K562 (cell line): Measurements from ENCODE around the gene FMN2. TPM values are rescaled to one million over a fixed set of nuclear protein-coding genes. Genes with fewer than 3 reads are reported as not detected.

Experiments used
- ATAC-seq: fragments of 200-7000 bp; cut with Tn5 transposase; 3 replicates; pipeline ENCODE4 v1.9.1; 2020; ENCODE audit warnings: moderate library complexity
- BruUV-seq: library from RNA; stranded (reverse); fragments of 400-500 nt; replicated peaks from 2 replicates; lab custom pipeline; 2021; lab: Mats Ljungman, UMichigan
- CTCF ChIA-PET: fragments of 300-600 bp; formaldehyde crosslinking; extraction: SDS; loops from one replicate; lab custom pipeline; 2021; ENCODE audit warnings: low intra/inter-chr PET ratio; lab: Yijun Ruan, JAX
- POLR2A ChIA-PET: fragments of 300-600, 350-650 bp; sonication (Branson Sonifier 250); formaldehyde crosslinking; extraction: SDS; loops from one replicate; lab custom pipeline; 2021; ENCODE audit warnings: antibody characterized with exemption, inconsistent platforms; lab: Yijun Ruan, JAX
- DNase-seq, 4 experiments: peaks; one replicate each; pipeline versions ENCODE4 v3.0.0 to v3.0.0-alpha.2; 2011 to 2018; ENCODE audit warnings: low spot score in 3 of 4, mixed read lengths in 3 of 4; ENCODE audit errors: extremely low read depth in 1 of 4
- FAIRE-seq: peaks from 2 replicates; lab custom pipeline; 2011; peaks lifted over from hg19 to GRCh38; lab: Jason Lieb, UNC
- H2AFZ ChIP-seq: 2 replicates; pipeline ENCODE4 v1.6.0; 2011; ENCODE audit warnings: low read depth, low read length, control low read depth, inconsistent platforms
- H3K27ac ChIP-seq: fragments of 200-600 bp; 3 replicates; pipeline ENCODE4 v1.8.0; 2011; ENCODE audit warnings: low read depth, mild to moderate bottlenecking, control low read depth, inconsistent platforms, low read length, moderate library complexity, mixed read lengths; ENCODE audit errors: extremely low read depth
- H3K27me3 ChIP-seq, 2 experiments: fragments of 300-600 bp in 1 of 2; 2 replicates in 1 of 2; 3 replicates in 1 of 2; pipeline versions ENCODE4 v1.6.0 to v1.8.0; 2011; ENCODE audit warnings: inconsistent platforms in 2 of 2, low read length in 2 of 2, mild to moderate bottlenecking in 1 of 2, mixed read lengths in 1 of 2, moderate library complexity in 1 of 2; ENCODE audit not compliant: control insufficient read depth in 2 of 2, insufficient read depth in 2 of 2
- H3K36me3 ChIP-seq: fragments of 300-600 bp; 3 replicates; pipeline ENCODE4 v1.8.0; 2011; ENCODE audit warnings: mild to moderate bottlenecking, low read length, inconsistent platforms; ENCODE audit not compliant: control insufficient read depth, insufficient read depth
- H3K4me1 ChIP-seq, 2 experiments: fragments of 200-600 bp in 1 of 2; replicated peaks in 1 of 2; 2 replicates in 1 of 2; 3 replicates in 1 of 2; pipeline versions ENCODE4 v1.5.1 to v1.8.0; 2011; ENCODE audit warnings: inconsistent platforms in 2 of 2, low read length in 2 of 2, mild to moderate bottlenecking in 1 of 2, mixed read lengths in 1 of 2, moderate library complexity in 1 of 2; ENCODE audit not compliant: control insufficient read depth in 2 of 2, insufficient read depth in 2 of 2
- H3K4me2 ChIP-seq: 2 replicates; pipeline ENCODE4 v1.6.1; 2011; ENCODE audit warnings: low read length, control low read depth, inconsistent platforms, mixed read lengths; ENCODE audit not compliant: insufficient read depth
- H3K4me3 ChIP-seq: fragments of 200-600 bp; sonication (generic), shearing (Covaris generic); 2 replicates; pipeline ENCODE4 v1.5.1; 2016; ENCODE audit warnings: control low read depth, inconsistent platforms
- H3K79me2 ChIP-seq: fragments of 200-600 bp; 3 replicates; pipeline ENCODE4 v1.8.0; 2011; ENCODE audit warnings: low read length, inconsistent platforms; ENCODE audit not compliant: control insufficient read depth, insufficient read depth
- H3K9ac ChIP-seq, 2 experiments: 2 replicates each; pipeline versions ENCODE4 v1.6.0 to v1.6.1; 2011; ENCODE audit warnings: low read depth in 2 of 2, low read length in 2 of 2, control low read depth in 1 of 2, inconsistent platforms in 1 of 2, mild to moderate bottlenecking in 1 of 2, mixed read lengths in 1 of 2; ENCODE audit not compliant: insufficient read depth in 1 of 2
- H3K9me1 ChIP-seq: one replicate; pipeline ENCODE4 v1.6.0; 2011; ENCODE audit warnings: inconsistent platforms, mild to moderate bottlenecking, low read length, moderate library complexity; ENCODE audit not compliant: control insufficient read depth, insufficient read depth
- H3K9me3 ChIP-seq: replicated peaks from 2 replicates; pipeline ENCODE4 v1.5.1; 2011; ENCODE audit warnings: low read depth, low read length, inconsistent platforms; ENCODE audit not compliant: control insufficient read depth, insufficient read depth
- H4K20me1 ChIP-seq: replicated peaks from 2 replicates; pipeline ENCODE4 v1.6.1; 2011; ENCODE audit warnings: low read length, inconsistent platforms, mixed read lengths; ENCODE audit not compliant: control insufficient read depth, insufficient read depth
- CEBPB ChIP-seq: fragments of 450-650 bp; IDR thresholded peaks from 2 replicates; pipeline ENCODE4 v1.6.1; 2016; ENCODE audit warnings: missing genetic modification characterization, missing compliant biosample characterization
- FOS ChIP-seq: IDR thresholded peaks from 3 replicates; pipeline ENCODE4 v1.6.1; 2011; ENCODE audit not compliant: insufficient read length; ENCODE audit errors: extremely low read depth
- HDGF ChIP-seq: fragments of 450-650 bp; IDR thresholded peaks from 2 replicates; pipeline ENCODE4 v1.6.1; 2016
- ILF3 ChIP-seq: fragments of 450-650 bp; IDR thresholded peaks from 2 replicates; pipeline ENCODE4 v1.6.1; 2018; ENCODE audit warnings: antibody characterized with exemption, mild to moderate bottlenecking, moderate library complexity, borderline replicate concordance
- KDM1A ChIP-seq, 2 experiments: fragments of 450-650 bp; IDR thresholded peaks; 2 replicates each; pipeline ENCODE4 v1.6.1; 2016; ENCODE audit warnings: mild to moderate bottlenecking in 2 of 2
- KLF16 ChIP-seq: IDR thresholded peaks from 2 replicates; pipeline ENCODE4 v1.6.1; 2016; ENCODE audit warnings: antibody characterized with exemption
- MCM2 ChIP-seq: fragments of 450-650 bp; IDR thresholded peaks from 2 replicates; pipeline ENCODE4 v1.6.1; 2017; ENCODE audit warnings: low read depth, mild to moderate bottlenecking
- NFYB ChIP-seq: IDR thresholded peaks from 2 replicates; pipeline ENCODE4 v1.6.1; 2011; ENCODE audit warnings: mild to moderate bottlenecking, moderate library complexity; ENCODE audit not compliant: insufficient read length; ENCODE audit errors: extremely low read depth
- PRDM10 ChIP-seq: fragments of 450-650 bp; IDR thresholded peaks from 2 replicates; pipeline ENCODE4 v1.6.1; 2018; ENCODE audit not compliant: partially characterized antibody
- SMAD2 ChIP-seq: fragments of 150-350 bp; IDR thresholded peaks from 2 replicates; pipeline ENCODE4 v1.6.1; 2014; ENCODE audit warnings: low read depth, mild to moderate bottlenecking, low read length
- TAL1 ChIP-seq: fragments of 450-650 bp; IDR thresholded peaks from 2 replicates; pipeline ENCODE4 v1.6.1; 2016; ENCODE audit warnings: mild to moderate bottlenecking
- ZBTB8A ChIP-seq: fragments of 450-650 bp; IDR thresholded peaks from 2 replicates; pipeline ENCODE4 v1.6.1; 2018; ENCODE audit warnings: mild to moderate bottlenecking, moderate library complexity; ENCODE audit not compliant: partially characterized antibody
- ZNF133 ChIP-seq: fragments of 250-450 bp; sonication (Bioruptor Pico); IDR thresholded peaks from 2 replicates; pipeline ENCODE4 v1.4.0; 2020; ENCODE audit warnings: mild to moderate bottlenecking
- ZNF551 ChIP-seq: fragments of 250-450 bp; sonication (Bioruptor Pico); IDR thresholded peaks from 2 replicates; pipeline ENCODE4 v1.5.0; 2021; ENCODE audit warnings: mild to moderate bottlenecking, moderate library complexity
- WGBS: fragments of 100-300 bp; shearing (Covaris generic); methylation state at CpG from one replicate; pipeline ENCODE4 v1.1.6; 2016; ENCODE audit warnings: low coverage, mixed read lengths; ENCODE audit not compliant: insufficient coverage; ENCODE audit errors: missing lambda C conversion rate; 5-methylcytosine and 5-hydroxymethylcytosine counted together
- in situ Hi-C: fragments of 300-500 bp; cut with MboI; formaldehyde crosslinking; loops from 4 replicates; pipeline ENCODE4 v1.15.0; 2018; ENCODE audit warnings: inconsistent platforms, mixed read lengths
- intact Hi-C: fragments of 100-400 bp; cut with micrococcal nuclease; formaldehyde crosslinking; loops from 2 replicates; pipeline ENCODE4 v1.14.2; 2022
- polyA plus RNA-seq, 8 experiments: library from polyadenylated mRNA; depleted of rRNA in 4 of 8; stranded (reverse) in 5 of 8; unstranded in 3 of 8; fragments of >200 nt; fragmentation: Nextera tagmentation in 2 of 8; fragmentation: Illumina TruSeq in 1 of 8; extraction: Ambion mirVana in 2 of 8; extraction: Trizol in 1 of 8; gene quantifications; 2 replicates each; pipeline versions ENCODE4 v1.2.1 to v1.2.3, GENCODE V29; 2011 to 2014; ENCODE audit warnings: inconsistent platforms in 1 of 8, missing spikeins in 1 of 8
- total RNA-seq, 7 experiments: library from RNA; depleted of rRNA in 6 of 7; stranded (reverse); fragments of >200 nt in 6 of 7; fragmentation: Illumina TruSeq in 2 of 7; extraction: Trizol in 2 of 7; gene quantifications; 2 replicates each; pipeline versions ENCODE4 v1.2.1 to v1.2.3, GENCODE V29; 2011 to 2021; ENCODE audit warnings: low replicate concordance in 1 of 7
- TF ChIP-seq, protein P1 (sequence below), 2 experiments: fragments of 450-650 bp; IDR thresholded peaks; 2 replicates each; pipeline ENCODE4 v1.6.1; 2016
- TF ChIP-seq, protein P2 (sequence below): sonication (generic); IDR thresholded peaks from 2 replicates; pipeline ENCODE4 v1.6.1; 2016

FMN2 gene
- total and polyA plus RNA-seq, 9 of the 15 experiments (the other 6 are each of a cell fraction or from before 2014, with no cell fraction given) = 0.15 to 0.45 (median 0.16) TPM; not detected in 3

GRCh38 chr1:240109920-240110636, 18.4 kb downstream of the FMN2 start (continued):
- no peak for TF ChIP-seq ZNF133 (CRISPR knock-in tag)
- TF ChIP-seq TAL1 = no peak
- TF ChIP-seq, all 486 proteins: peak for 0

GRCh38 chr1:240111558-240111957, 19.9 kb downstream of the FMN2 start:
- ChIA-PET POLR2A (no interaction called here), CTCF (no interaction called here)
- H3K79me2 ChIP-seq = no peaks in the 10 kb centered on the region
- 0% methylated on average over 6 of the region's 6 CpGs for WGBS
- no peak overlapping the region for H2AFZ ChIP-seq
- H3K4me3 ChIP-seq = no peak overlapping the region
- H3K4me1 ChIP-seq = no peaks in the 10 kb centered on the region
- intact Hi-C loops (no loop called here), in situ Hi-C loops (no loop called here)
- ATAC-seq (no peak), FAIRE-seq (no peak), DNase-seq (no peak)
- no peaks in the 10 kb centered on the region for H4K20me1 ChIP-seq
- no peaks in the 10 kb centered on the region for H3K36me3 ChIP-seq
- H3K9me3 ChIP-seq = no peaks in the 10 kb centered on the region
- no peak overlapping the region for H3K9ac ChIP-seq
- H3K4me2 ChIP-seq = no peak overlapping the region
- no peak overlapping the region for H3K27ac ChIP-seq
- TF ChIP-seq PRDM10 = no peak
- no peak for TF ChIP-seq HDGF
- TF ChIP-seq KLF16 = no peak
- TF ChIP-seq, protein P1, sequence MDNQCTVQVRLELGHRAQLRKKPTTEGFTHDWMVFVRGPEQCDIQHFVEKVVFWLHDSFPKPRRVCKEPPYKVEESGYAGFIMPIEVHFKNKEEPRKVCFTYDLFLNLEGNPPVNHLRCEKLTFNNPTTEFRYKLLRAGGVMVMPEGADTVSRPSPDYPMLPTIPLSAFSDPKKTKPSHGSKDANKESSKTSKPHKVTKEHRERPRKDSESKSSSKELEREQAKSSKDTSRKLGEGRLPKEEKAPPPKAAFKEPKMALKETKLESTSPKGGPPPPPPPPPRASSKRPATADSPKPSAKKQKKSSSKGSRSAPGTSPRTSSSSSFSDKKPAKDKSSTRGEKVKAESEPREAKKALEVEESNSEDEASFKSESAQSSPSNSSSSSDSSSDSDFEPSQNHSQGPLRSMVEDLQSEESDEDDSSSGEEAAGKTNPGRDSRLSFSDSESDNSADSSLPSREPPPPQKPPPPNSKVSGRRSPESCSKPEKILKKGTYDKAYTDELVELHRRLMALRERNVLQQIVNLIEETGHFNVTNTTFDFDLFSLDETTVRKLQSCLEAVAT (IDR thresholded peaks at IDR 0.05) = no peak
- TF ChIP-seq ILF3 = no peak
- no peak for TF ChIP-seq MCM2
- no peak for TF ChIP-seq ZBTB8A
- TF ChIP-seq CEBPB (tag) = no peak
- TF ChIP-seq FOS = no peak
- no peak for TF ChIP-seq ZNF551 (CRISPR knock-in tag)
- no peak for TF ChIP-seq NFYB
- TF ChIP-seq KDM1A (IDR thresholded peaks at IDR 0.05) = no peak
- no peak for TF ChIP-seq SMAD2
- TF ChIP-seq, protein P2, sequence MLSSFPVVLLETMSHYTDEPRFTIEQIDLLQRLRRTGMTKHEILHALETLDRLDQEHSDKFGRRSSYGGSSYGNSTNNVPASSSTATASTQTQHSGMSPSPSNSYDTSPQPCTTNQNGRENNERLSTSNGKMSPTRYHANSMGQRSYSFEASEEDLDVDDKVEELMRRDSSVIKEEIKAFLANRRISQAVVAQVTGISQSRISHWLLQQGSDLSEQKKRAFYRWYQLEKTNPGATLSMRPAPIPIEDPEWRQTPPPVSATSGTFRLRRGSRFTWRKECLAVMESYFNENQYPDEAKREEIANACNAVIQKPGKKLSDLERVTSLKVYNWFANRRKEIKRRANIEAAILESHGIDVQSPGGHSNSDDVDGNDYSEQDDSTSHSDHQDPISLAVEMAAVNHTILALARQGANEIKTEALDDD = no peak
- H3K9me1 ChIP-seq = no peaks in the 10 kb centered on the region
- H3K27me3 ChIP-seq = no peaks in the 10 kb centered on the region
- no TSS peak for BruUV-seq
